ENCODE results near the gene CCDC17.
A peak's percentile ranks its signal among the peaks of the same experiment; 100 is the strongest.
"Not testable (repeated sequence)": the region's sequence is repeated elsewhere in the genome, so short reads cannot be mapped to it uniquely, and the experiment has no call there.

Gene CCDC17

DNA sequence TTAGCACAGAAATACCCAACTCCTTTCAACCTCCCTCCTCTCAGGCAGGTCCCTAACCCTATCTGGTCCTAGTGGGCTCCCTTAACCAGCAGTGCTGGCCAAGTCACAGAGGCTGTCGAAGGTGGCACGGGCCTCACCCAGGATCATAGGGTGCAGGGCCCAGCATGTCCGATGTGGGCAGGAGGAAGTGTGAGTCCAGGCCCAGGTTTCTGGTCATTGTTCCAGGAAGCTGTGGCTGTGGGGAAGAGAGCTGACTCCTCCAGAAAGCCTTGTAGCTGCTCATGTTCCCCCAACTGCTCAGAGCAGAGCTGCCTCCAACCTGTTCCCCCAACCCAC lies 2.4 kb downstream of the CCDC17 start:
- ATAC-seq: no peak

DNA sequence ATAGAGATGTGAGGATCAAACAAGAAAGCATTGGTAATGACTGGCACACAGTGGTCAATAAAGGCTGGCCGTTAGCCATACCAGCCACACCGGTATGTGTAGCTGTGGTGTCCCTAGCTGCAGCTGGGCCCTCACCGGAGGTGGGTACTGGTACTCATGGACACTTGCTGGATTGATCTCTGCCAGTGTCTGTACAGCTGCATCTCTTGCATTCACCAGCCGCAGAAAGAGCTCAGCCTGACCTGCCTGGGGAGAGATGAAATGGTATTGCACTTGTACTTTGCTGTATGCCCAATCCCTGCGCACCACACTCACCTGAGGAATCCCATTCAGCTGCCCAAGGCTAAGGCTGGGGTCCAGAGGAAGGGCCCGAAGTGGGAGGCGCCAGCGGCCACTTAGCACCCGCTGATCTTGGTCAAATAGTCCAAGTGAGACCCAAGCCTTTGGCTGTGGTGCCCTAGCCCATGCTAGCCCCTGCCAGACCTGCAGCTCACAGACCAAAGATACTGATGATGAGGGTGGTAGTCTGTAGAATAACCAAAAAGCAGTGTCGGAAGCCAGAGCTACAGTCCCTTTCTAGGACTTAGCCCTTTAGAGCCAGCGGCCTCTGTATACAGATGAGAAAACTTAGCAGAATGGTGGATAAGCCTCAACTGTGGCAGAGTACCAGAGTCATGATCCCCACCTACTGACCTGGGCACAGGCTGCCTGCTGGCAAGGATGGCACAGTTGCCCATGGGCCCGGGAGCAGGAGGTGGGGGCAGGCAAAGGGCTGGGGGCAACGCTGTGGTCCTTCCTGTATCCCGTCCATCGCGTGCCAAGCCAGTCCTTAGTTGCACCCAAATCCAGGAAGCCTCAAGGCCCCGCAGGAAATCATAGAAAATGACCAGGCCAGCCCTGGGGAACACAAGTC lies 3.0 kb downstream of the CCDC17 start:
- no peak for ATAC-seq

DNA sequence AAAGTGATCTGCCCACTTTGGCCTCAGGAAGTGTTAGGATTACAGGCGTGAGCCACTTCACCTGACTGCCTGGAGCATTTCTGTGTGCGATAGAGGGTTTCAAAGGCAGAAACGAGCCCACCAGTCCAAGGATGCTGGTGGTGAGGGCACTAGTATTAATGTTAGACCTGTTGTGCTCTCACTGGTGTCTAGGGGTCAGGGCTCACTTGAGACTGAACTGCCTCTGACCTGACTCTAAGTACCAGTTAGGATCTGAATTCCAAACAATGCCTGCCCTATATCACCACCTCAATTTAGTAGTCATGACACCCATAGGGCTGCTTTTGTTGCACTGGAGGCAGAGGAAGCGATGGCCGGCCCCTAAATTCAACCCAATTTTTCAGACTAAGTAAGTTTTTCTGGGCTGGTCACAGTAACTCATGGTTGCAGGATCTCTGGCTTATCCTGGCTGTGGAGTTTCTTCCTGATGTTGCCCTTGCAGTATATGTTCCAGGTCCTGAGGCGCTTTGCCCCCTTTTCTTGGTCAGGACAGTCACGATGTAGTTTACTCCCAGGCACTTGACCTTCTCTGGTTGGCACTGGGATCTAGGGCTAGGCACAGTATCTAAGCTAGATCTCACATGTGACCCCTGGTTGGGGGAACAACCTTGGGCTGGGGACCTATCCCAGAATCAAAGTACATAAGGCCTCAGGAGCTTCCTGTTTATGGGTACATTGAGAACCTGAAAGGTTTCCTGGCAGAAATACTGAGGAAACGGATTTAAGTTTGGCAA lies 4.5 kb downstream of the CCDC17 start:
- ATAC-seq: no peak

DNA sequence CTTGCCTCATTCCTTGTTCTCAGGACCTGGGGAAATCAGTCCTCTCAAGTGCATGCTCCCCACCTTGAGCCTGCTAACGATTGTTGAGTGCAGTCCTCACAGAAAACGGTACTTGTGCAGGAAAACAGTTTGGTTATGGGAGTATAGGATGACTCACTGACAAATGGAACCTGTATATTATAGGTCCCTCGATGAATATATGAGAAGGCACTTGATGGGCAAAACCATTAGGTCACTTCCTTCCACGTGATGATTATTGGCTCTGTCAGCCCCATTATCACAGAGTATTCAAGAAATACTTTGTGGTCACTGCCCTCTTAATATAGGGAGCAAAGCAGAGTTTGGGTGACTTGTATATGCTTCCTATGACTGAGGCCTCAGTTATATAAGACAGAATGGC lies 6.2 kb downstream of the CCDC17 start:
- ATAC-seq: peak in 1 of 2 donors; percentile 15

DNA sequence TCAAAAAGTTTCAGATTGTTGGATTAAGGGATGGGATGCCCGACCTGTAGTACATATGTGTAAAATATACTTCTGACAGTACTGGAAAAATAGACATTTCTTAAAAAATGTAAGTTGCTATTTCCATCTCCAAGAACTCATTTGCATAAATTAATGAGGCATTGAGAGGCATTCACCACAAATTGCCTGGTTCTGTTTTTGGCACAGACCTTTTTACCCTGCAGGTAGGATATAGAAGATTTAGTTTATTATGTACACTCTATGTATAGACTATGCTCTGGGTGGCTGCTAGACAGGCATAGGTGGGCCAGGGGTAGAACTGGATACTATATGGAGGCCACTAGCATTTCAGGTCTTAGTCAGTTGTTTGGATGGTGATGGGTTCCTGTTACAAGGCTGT lies 8.0 kb downstream of the CCDC17 start:
- ATAC-seq: no peak

DNA sequence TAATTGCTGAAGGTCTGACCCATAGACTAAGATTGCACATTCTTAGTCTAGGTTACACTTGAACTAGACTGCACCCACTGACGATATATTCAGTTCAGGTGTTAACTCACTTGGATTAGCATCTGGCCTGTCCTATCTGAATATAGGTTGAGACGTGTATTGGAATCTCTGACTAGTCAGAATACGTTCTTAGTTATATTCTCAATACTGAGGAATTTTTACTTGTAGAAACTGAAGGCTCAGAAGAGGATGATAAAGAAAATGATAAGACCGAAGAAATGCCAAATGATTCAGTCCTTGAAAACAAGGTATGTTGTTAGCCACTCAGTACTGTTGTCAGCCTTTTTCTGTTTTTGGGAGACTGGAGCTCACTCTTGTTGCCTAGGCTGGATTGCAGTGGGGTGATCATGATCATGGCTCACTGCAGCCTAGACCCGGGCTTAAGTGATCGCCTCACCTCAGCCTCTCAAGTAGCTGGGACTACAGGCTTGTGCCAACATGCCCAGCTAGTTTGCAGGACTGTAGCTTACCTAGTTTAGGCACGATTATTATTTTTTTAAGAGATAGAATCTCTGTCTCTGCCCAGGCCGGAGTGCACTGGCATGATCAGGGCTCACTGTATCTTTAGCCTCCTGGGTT lies 10.8 kb downstream of the CCDC17 start:
- ATAC-seq: no peak

DNA sequence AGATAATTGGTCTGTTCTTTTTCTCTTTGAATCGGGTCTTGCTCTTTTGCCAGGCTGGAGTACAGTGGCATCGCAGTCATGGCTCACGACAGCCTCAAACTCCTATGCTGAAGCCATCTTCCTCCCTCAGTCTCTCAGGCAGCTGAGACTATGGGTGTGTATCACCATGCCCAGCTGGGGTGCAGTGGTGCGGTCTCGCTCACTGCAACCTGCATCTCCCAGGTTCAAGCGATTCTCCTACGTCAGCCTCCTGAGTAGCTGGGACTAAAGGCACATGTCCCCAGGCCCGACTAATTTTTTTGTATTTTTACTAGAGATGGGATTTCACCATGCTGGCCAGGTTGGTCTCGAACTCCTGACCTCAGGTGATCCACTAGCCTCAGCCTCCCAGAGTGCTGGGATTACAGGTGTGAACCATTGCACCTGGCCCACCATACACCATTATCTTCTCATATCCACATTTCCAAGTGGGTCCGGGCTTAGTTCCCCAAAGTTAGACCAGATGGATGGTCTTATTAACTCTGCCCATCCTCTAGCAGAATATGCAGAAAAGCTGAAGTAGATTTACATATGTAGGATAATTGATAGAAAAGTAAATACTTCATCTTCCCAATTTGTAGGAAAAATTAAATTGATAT lies 13.1 kb downstream of the CCDC17 start:
- ATAC-seq: no peak

DNA sequence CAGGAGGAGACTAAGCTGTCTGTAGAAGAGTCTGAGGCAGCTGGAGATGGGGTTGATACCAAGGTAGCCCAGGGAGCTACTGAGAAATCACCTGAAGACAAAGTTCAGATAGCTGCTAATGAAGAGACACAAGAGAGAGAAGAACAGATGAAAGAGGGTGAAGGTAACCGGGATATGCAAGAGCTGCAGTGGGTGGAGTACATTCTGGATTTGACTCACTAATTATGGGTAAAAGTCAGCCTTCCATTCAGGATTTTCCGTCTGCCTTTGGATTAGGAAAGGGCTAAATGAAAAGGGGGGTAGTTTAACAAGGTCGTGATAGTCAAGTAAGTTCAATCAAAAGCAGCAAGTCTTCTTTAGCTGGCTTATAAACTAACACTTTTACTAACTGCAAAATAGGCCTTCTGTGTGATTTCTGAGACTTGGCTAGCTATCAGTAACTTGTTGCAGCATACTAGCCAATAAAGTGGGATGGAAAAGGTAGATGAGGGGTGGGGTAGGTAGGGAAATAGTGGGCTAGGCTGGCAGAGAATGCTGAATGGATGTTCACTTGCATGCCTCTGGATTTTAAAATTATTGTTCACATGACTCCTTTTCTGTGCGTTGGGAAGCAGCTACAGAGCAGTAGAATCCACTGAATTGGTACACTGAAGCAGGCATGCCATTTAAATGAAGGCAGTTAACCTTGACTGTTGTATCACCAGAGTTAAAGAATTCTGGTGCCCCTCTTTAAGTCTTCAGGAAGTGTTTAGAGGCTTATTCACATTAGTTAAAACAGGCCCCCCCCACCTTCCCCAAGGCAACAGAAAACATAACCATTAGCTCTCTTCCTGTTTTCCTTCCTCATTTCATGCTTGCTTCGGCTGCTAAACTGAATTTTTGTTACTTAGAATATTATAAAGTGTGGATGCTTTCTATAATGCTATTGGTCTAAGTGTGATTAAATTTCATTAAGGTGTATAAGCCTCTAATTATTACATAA lies 15.4 kb downstream of the CCDC17 start:
- ATAC-seq: no peak

DNA sequence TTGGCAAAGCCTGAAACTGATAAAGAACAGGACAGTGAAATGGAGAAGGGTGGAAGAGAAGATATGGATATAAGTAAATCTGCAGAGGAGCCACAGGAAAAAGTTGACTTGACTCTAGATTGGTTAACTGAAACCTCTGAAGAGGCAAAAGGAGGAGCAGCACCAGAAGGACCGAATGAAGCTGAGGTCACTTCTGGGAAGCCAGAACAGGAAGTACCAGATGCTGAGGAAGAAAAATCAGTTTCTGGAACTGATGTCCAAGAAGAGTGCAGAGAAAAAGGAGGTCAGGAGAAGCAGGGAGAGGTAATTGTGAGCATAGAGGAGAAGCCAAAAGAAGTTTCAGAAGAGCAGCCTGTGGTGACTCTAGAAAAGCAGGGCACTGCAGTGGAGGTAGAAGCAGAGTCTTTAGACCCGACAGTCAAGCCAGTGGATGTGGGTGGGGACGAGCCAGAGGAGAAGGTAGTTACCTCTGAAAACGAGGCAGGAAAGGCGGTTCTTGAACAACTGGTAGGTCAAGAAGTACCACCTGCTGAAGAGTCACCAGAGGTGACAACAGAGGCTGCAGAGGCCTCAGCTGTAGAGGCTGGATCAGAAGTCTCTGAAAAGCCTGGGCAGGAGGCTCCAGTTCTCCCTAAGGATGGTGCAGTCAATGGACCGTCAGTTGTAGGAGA lies 16.3 kb downstream of the CCDC17 start:
- no peak for ATAC-seq

DNA sequence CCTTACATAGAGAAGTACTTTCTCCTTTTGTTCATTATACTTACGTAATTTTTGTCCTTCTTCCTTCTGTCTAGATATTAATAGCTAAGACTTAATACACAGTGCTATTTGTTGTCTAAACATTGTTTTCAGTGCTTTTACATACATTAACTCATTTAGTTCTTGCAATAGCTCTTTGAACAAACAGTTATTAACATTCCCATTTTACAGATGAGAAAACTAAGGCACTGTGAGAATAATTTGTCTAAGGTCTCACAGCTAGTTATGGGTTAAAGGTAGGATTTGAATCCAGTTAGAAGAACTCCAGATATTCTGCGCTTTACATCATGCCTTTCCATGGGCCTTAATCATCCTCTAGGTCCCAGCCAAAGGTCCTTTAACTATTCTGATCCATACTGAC lies 19.6 kb downstream of the CCDC17 start:
- ATAC-seq: no peak

DNA sequence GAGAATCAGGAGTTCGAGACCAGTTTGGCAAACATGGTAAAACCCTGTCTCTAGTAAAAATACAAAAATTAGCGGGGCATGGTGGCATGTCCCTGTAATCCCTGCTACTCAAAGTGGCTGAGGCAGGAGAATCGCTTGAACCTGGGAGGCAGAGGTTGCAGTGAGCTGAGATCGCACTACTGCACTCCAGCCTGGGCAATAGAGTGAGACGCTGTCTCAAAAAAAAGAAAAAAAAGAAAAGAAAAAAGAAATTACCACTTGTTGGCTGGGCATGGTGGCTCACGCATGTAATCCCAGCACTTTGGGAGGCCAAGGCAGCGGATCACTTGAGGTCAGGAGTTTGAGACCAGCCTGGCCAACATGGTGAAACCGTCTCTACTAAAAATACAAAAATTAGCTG lies 27.1 kb downstream of the CCDC17 start:
- not testable (repeated sequence) for ATAC-seq

DNA sequence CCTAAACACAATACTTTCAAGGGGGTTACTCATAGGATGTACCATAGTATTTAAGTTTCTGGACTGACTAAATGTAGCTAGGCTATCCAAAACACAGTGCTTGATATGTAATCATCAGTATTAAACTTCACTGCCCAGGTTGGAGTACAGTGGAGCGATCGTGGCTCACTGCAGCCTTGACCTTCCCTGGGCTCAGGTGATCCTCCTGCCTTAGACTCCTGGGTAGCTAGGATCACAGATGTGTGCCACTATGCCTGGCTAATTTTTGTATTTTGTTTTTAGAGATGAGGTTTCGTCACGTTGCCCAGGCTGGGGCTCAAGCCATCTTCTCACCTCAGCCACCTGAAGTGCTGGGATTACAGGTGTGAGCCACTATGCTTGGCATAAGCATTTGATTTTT lies 29.4 kb downstream of the CCDC17 start:
- no peak for ATAC-seq

DNA sequence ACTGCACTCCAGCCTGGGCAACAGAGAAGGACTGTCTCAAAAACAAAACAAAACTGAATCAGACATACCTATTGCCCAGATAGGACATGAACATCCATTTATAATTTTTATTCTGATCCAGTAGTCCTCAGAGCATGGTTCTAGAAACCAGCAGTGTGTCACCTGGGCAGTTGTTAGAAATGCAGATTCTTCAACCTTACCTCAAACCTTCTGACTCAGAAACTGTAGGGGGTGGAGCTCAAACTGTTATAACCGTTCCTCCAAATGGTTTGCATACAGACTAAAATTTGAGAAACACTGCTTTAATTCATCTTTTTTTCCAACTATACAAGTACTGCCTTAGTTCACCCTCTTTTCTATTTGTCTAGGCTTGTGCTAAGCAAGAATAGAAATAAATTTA lies 34.0 kb downstream of the CCDC17 start:
- ATAC-seq: peak; percentile 35 to 37

DNA sequence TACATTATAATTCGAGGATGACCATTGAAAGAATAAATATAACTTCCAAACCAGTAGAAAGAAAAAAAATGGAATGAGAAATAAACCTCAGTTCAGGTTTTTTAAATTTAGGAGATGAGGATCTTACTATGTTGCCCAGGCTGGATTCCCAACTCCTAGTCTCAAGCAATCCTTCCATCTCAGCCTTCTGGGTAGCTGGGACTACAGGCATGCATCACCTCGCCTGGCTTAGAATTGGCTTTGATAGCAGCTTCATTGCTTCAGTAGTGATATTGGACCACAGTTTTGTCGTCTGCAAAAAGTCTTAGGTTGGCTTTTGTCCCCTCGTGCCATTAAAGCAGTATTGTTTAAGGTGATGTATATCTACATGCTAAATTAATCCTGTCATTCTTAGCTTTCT lies 37.1 kb downstream of the CCDC17 start:
- no peak for ATAC-seq

DNA sequence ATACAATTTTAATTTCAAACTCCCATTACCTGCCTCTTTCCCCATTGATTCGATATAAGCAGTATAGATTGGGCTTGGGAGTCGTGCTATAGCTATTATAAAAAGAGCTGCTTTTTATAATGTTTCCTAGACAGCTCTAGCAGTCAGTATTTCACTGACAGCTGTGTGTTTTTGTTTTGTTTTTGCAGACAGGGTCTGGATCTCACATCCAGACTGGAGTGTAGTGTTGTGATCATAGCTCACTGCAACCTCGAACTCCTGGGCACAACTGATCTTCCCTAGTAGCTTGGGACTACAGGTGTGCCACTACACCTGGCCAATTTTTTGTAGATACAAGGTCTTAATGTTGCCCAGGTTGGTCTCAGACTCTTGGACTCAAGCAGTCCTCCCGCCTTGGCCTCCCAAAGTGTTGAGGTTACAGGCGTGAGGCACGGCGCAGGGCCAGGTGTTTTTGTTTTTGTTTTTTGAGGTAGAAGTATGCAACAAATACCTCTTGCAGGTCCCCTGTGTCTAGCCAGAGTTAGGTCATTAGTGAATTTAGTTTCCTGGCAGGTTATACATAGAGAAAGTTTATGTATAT lies 38.3 kb downstream of the CCDC17 start:
- no peak for ATAC-seq

DNA sequence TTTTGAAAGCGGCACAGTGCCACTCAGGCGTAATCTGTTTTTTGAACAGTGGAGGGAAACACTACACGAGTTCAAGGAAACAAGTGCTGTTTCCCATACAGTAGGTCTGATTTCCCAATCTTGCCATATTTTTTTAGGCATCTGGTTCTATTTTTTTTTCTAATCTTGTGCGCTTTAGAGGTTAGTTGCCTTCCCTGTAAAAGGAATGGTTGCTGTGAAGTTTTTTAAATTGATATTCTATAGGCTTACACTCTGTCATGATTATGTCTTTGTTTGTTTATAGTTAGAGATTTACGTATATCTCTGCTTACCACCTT lies 38.8 kb downstream of the CCDC17 start:
- ATAC-seq: no peak

DNA sequence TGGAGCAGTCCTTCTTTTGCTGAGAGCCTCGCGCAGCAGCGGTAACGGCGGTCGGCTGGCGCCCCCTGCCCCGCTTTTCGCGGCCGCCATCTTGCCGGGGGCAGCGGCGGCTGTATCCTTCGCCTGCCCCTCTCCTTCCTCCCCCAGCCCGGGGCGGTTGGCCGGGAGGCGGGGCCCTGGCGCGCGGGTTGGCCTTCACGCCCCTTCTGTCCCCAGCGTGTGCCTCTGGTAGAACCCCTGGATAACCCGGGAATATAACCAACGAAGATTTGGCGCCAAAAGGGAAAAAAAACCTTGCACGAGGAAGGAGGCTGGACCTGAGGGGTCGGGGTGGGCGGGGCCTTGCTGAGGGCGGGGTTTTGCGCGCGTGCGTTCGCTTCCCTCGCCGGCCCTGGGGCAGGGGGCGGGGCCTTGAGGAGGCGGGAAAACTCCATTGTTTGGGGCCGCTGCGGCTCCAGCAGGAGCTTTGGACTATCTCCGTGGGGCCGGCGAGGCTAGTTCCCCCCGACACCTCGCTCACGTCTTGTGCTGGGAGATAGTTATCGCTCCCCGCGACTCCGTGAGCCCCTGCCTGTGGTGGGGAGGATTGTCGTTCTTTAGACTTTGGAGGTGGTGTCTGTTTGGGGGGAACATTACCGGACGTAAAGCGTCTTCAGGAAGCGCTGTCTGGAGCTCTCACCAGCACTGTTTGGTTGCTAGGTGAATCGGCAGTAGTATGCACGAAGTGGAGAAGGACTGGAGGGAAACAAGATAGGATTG lies 39.3 kb downstream of the CCDC17 start:
- ATAC-seq: peak; percentile 21 to 32

DNA sequence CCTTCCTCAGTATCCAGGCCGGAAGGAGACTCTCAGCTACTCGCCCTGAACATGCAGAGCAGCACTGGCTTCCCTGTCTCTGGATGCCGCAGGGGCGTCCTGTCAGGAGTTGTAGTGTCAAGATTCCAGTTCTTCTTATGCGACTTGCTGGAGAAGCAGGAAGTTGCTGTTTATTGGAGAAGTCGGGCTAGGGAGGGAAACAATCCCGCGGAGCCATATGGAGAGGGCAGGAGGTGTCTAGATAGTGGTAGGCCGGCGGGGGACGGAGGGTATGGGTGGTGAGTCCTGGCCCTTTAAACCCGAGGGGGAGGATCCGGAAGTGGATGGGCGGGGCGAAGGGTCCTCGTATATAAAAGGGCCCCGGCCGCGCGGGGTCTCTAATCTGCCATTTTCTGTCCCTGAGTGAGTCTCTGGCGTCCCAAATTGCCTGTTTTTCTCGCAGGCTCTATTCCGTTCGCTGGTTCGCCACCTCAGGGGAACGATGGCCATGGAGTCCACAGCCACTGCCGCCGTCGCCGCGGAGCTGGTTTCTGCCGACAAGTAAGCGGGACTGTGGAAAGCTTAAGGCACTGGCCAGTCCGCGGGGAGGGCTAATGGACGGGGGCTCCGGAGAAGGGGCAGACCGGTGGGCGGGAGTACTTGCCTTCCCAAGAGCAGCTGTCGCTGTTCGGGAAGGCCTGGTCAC lies 40.0 kb downstream of the CCDC17 start, which contains the start of gene NASP:
Gene NASP, plus strand, starts transcription at position 376 of the 685 bp plus-strand sequence. Its CDS starts 106 bp downstream, at position 482.
- ATAC-seq: peak; percentile 61 to 70

DNA sequence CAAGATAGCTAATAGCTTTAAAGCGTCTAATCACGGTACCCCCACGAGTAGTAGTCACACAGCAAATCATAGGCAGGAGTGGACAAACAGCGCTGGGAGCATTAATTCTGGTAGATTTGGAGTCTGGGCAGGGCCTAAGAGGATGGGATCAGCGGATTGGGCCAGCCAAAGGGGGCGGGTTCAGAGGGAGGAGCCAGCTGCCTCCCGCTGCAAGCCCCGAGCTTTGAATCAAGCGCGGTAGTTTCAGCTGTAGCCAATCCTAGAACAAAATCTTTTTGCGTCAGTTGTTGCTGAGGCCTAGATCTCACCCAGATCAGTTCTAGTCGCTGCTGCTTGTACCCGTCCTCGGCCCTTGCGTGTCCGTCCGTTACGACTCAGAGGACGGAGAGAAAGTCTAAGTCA lies 40.6 kb downstream of the CCDC17 start:
- ATAC-seq: peak; percentile 82 to 84

Measured in activated CD4-positive, CD25-positive, alpha-beta regulatory T cell treated with anti-CD3 and anti-CD28 coated beads, Interleukin-2, amount 50 U/mL, for 24 hours (primary cell).